Neural cell (in vitro differentiated cells): Measurements from ENCODE around the gene CST9. TPM values are rescaled to one million over a fixed set of nuclear protein-coding genes. Genes with fewer than 3 reads are reported as not detected.

Source experiments
- H2AFZ ChIP-seq: fragments of 200-600, 300-800 bp; sonication (generic), shearing (Covaris generic); 2 replicates; pipeline ENCODE4 v1.6.0; 2014; ENCODE audit warnings: low read depth, mild to moderate bottlenecking, antibody characterized with exemption, low read length, moderate library complexity
- H3F3A ChIP-seq: fragments of 200-600 bp; shearing (Covaris generic); 2 replicates; pipeline ENCODE4 v1.6.1; 2016; ENCODE audit warnings: mild to moderate bottlenecking, moderate library complexity, mixed read lengths, antibody characterized with exemption, low read length; ENCODE audit not compliant: insufficient read depth, poor library complexity, severe bottlenecking
- H3K27ac ChIP-seq: fragments of 200-600, 300-800 bp; sonication (generic), shearing (Covaris generic); 2 replicates; pipeline ENCODE4 v1.5.1; 2014; ENCODE audit warnings: mild to moderate bottlenecking, low read length, moderate library complexity
- H3K27me3 ChIP-seq: fragments of 300-800, 200-600 bp; sonication (generic), shearing (Covaris generic); 2 replicates; pipeline ENCODE4 v1.6.0; 2014; ENCODE audit warnings: mild to moderate bottlenecking, low read depth, low read length, moderate library complexity; ENCODE audit not compliant: insufficient read depth
- H3K36me3 ChIP-seq: fragments of 300-800, 200-600 bp; sonication (generic), shearing (Covaris generic); 2 replicates; pipeline ENCODE4 v1.5.1; 2014; ENCODE audit warnings: mild to moderate bottlenecking, antibody characterized with exemption, low read length, moderate library complexity; ENCODE audit not compliant: insufficient read depth
- H3K4me2 ChIP-seq: fragments of 300-800, 200-600 bp; sonication (generic), shearing (Covaris generic); 2 replicates; pipeline ENCODE4 v1.6.0; 2014; ENCODE audit warnings: mild to moderate bottlenecking, low read length
- H3K4me3 ChIP-seq: fragments of 300-800, 200-600 bp; sonication (generic), shearing (Covaris generic); 2 replicates; pipeline ENCODE4 v1.5.1; 2014; ENCODE audit warnings: mild to moderate bottlenecking, low read length, moderate library complexity
- H3K79me2 ChIP-seq: fragments of 200-600 bp; shearing (Covaris generic); replicated peaks from 2 replicates; pipeline ENCODE4 v1.6.0; 2014; ENCODE audit warnings: mild to moderate bottlenecking, low read length, moderate library complexity; ENCODE audit not compliant: insufficient read depth
- H3K9ac ChIP-seq: fragments of 300-800, 200-600 bp; sonication (generic), shearing (Covaris generic); 2 replicates; pipeline ENCODE4 v1.6.1; 2016; ENCODE audit warnings: mild to moderate bottlenecking, low read length, mixed read lengths
- H3K9me2 ChIP-seq: fragments of 200-600 bp; shearing (Covaris generic); 2 replicates; pipeline ENCODE4 v1.6.1; 2016; ENCODE audit warnings: mild to moderate bottlenecking, low read length, mixed read lengths; ENCODE audit not compliant: insufficient read depth
- H3K9me3 ChIP-seq: fragments of 200-600, 300-800 bp; sonication (generic), shearing (Covaris generic); 2 replicates; pipeline ENCODE4 v1.6.1; 2016; ENCODE audit warnings: mild to moderate bottlenecking, mixed run types, low read length, moderate library complexity, mixed read lengths
- H4K20me1 ChIP-seq: fragments of 200-600 bp; shearing (Covaris generic); 2 replicates; pipeline ENCODE4 v1.6.1; 2016; ENCODE audit warnings: mild to moderate bottlenecking, mixed run types; ENCODE audit not compliant: insufficient read depth
- EP300 ChIP-seq: fragments of 450-650 bp; conservative IDR thresholded peaks from 2 replicates; pipeline ENCODE4 v1.6.1; 2014; ENCODE audit warnings: antibody characterized with exemption, mild to moderate bottlenecking, moderate library complexity; ENCODE audit not compliant: poor library complexity, severe bottlenecking
- EZH2 ChIP-seq: fragments of 200-600, 300-800 bp; shearing (Covaris generic), sonication (generic); IDR thresholded peaks from 2 replicates; pipeline ENCODE4 v1.6.1; 2014; ENCODE audit warnings: antibody characterized with exemption, low read length, borderline replicate concordance, mild to moderate bottlenecking; ENCODE audit not compliant: insufficient read depth, poor library complexity, severe bottlenecking
- MXI1 ChIP-seq: fragments of 450-650 bp; conservative IDR thresholded peaks from 2 replicates; pipeline ENCODE4 v1.6.1; 2014; ENCODE audit warnings: antibody characterized with exemption, mild to moderate bottlenecking; ENCODE audit not compliant: poor library complexity, severe bottlenecking
- POLR2AphosphoS5 ChIP-seq: IDR thresholded peaks from 2 replicates; pipeline ENCODE4 v1.6.1; 2012
- RAD21 ChIP-seq: fragments of 450-650 bp; conservative IDR thresholded peaks from 2 replicates; pipeline ENCODE4 v1.6.1; 2014; ENCODE audit warnings: antibody characterized with exemption, mild to moderate bottlenecking, moderate library complexity
- SMC3 ChIP-seq: fragments of 450-650 bp; conservative IDR thresholded peaks from 2 replicates; pipeline ENCODE4 v1.6.1; 2014; ENCODE audit warnings: antibody characterized with exemption, mild to moderate bottlenecking, moderate library complexity; ENCODE audit not compliant: poor library complexity
- TAF1 ChIP-seq: IDR thresholded peaks from 2 replicates; pipeline ENCODE4 v1.6.1; 2012; ENCODE audit warnings: low read depth
- polyA plus RNA-seq: library from polyadenylated mRNA; depleted of rRNA; stranded (reverse); fragments of >200 nt; gene quantifications from 2 replicates; pipeline ENCODE4 v1.2.3, GENCODE V29; 2014
- TF ChIP-seq, protein P1 (sequence below): IDR thresholded peaks from 2 replicates; pipeline ENCODE4 v1.6.1; 2012; ENCODE audit warnings: borderline replicate concordance
- TF ChIP-seq, protein P2 (sequence below): fragments of 450-650 bp; IDR thresholded peaks from 2 replicates; pipeline ENCODE4 v1.5.1; 2014; ENCODE audit warnings: antibody characterized with exemption, mild to moderate bottlenecking, moderate library complexity; ENCODE audit not compliant: poor library complexity, severe bottlenecking

CST9 gene
- polyA plus RNA-seq, 1 donor from 2014 or later: not detected

DNA sequence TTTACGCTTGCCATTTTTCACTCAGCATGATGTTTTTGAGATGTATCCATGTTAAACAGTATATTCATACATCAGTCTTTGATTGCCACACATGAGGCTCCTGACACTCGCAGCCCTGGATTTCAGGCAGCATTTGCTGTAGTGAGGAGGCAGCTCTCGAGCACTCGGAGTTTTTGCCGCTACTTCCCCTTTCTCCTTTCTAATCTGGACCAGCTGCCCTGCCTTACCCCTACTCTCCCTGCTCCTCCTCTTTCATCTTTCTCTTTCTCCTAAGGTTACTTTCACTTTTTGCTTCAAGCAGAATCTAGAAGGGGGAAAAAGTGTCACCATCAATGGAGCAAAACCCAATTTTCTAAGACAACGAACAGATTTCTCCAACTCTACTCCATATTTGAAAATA is 37.9 kb upstream of the CST9 start:
- no peaks in the 10 kb centered on the region for H4K20me1 ChIP-seq
- H3K9me3 ChIP-seq: no peaks in the 10 kb centered on the region
- H3F3A ChIP-seq: no peaks in the 10 kb centered on the region
- H2AFZ ChIP-seq: no peak overlapping the region
- H3K4me2 ChIP-seq: no peak overlapping the region
- no peak overlapping the region for H3K9ac ChIP-seq
- H3K36me3 ChIP-seq: no peaks in the 10 kb centered on the region
- no peak overlapping the region for H3K4me3 ChIP-seq
- no peak overlapping the region for H3K27ac ChIP-seq
- no peaks in the 10 kb centered on the region for H3K27me3 ChIP-seq
- H3K9me2 ChIP-seq: no peaks in the 10 kb centered on the region
- TF ChIP-seq, protein P1, sequence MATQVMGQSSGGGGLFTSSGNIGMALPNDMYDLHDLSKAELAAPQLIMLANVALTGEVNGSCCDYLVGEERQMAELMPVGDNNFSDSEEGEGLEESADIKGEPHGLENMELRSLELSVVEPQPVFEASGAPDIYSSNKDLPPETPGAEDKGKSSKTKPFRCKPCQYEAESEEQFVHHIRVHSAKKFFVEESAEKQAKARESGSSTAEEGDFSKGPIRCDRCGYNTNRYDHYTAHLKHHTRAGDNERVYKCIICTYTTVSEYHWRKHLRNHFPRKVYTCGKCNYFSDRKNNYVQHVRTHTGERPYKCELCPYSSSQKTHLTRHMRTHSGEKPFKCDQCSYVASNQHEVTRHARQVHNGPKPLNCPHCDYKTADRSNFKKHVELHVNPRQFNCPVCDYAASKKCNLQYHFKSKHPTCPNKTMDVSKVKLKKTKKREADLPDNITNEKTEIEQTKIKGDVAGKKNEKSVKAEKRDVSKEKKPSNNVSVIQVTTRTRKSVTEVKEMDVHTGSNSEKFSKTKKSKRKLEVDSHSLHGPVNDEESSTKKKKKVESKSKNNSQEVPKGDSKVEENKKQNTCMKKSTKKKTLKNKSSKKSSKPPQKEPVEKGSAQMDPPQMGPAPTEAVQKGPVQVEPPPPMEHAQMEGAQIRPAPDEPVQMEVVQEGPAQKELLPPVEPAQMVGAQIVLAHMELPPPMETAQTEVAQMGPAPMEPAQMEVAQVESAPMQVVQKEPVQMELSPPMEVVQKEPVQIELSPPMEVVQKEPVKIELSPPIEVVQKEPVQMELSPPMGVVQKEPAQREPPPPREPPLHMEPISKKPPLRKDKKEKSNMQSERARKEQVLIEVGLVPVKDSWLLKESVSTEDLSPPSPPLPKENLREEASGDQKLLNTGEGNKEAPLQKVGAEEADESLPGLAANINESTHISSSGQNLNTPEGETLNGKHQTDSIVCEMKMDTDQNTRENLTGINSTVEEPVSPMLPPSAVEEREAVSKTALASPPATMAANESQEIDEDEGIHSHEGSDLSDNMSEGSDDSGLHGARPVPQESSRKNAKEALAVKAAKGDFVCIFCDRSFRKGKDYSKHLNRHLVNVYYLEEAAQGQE: no peak
- TF ChIP-seq TAF1: no peak
- no peak for TF ChIP-seq SMC3
- no peak for TF ChIP-seq POLR2AphosphoS5
- TF ChIP-seq MXI1: no peak
- TF ChIP-seq, protein P2, sequence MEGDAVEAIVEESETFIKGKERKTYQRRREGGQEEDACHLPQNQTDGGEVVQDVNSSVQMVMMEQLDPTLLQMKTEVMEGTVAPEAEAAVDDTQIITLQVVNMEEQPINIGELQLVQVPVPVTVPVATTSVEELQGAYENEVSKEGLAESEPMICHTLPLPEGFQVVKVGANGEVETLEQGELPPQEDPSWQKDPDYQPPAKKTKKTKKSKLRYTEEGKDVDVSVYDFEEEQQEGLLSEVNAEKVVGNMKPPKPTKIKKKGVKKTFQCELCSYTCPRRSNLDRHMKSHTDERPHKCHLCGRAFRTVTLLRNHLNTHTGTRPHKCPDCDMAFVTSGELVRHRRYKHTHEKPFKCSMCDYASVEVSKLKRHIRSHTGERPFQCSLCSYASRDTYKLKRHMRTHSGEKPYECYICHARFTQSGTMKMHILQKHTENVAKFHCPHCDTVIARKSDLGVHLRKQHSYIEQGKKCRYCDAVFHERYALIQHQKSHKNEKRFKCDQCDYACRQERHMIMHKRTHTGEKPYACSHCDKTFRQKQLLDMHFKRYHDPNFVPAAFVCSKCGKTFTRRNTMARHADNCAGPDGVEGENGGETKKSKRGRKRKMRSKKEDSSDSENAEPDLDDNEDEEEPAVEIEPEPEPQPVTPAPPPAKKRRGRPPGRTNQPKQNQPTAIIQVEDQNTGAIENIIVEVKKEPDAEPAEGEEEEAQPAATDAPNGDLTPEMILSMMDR: no peak
- TF ChIP-seq RAD21: no peak
- no peak for TF ChIP-seq EZH2
- TF ChIP-seq EP300: no peak
- no peaks in the 10 kb centered on the region for H3K79me2 ChIP-seq

DNA sequence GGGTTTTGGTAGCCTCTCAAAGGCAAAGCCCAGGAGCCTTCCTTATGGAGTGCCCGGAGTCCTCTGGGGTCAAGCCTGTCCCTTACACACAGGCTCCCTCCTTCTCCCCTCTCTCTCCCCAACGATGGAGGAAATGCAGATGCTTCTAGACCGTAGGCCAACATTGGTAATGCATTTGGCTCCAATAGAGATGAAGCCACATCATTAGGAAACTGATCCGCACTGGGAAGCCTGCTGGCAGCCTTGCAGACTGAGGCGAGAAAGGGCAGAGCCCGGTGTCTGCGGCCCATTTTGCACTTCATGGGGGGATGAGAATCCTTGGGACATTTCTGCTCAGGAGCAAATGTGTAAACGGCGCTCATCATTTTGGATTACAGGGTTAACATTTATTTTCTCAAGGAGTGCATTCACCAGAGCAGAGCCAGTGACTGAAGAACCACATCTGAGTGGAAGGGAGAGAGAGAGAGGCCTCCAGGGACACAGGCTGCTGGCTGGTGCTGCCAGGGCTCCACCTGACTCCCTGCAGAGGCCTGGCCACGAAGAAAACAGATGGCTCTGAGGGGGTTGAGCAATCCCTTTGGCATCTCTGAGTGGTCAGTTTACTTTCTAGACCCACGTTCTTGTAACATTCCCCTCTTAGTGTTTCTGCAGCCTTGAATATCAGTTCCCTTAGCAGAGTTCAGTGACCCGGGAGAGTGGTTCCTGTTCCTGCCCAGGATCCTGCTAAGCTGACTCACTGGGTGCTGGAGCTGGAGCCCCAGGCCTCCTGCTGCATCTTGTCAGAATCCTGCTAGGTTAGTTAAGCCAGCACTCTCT is 36.4 kb upstream of the CST9 start:
- no peaks in the 10 kb centered on the region for H3K9me2 ChIP-seq
- H3K4me3 ChIP-seq: no peak overlapping the region
- no peak overlapping the region for H3K9ac ChIP-seq
- peaks cover 2% of the 10 kb centered on the region for H3K27me3 ChIP-seq
- no peak overlapping the region for H3K4me2 ChIP-seq
- H3K36me3 ChIP-seq: no peaks in the 10 kb centered on the region
- no peaks in the 10 kb centered on the region for H3K79me2 ChIP-seq
- no peaks in the 10 kb centered on the region for H3K9me3 ChIP-seq
- no peak for TF ChIP-seq RAD21
- TF ChIP-seq TAF1: no peak
- no peak for TF ChIP-seq MXI1
- no peak overlapping the region for H2AFZ ChIP-seq
- H3F3A ChIP-seq: no peaks in the 10 kb centered on the region
- no peak overlapping the region for H3K27ac ChIP-seq
- H4K20me1 ChIP-seq: no peaks in the 10 kb centered on the region
